ENCODE measurements around the gene ARHGAP4. TPM values are rescaled to one million over a fixed set of nuclear protein-coding genes. Genes with fewer than 3 reads are reported as not detected.

ARHGAP4 gene
- total RNA-seq, 1 donor from 2014 or later, result 94.3 TPM

- Histone ChIP-seq H3K36me3 (peaks cover 72 to 88% of the 10 kb centered on the region in 2 donors), H3K4me1 (peaks cover 4 to 16% of the 10 kb centered on the region in 2 donors), H3K27me3 (no peaks in the 10 kb centered on the region), H3K4me3 (no peak overlapping the region), H3K9me3 (no peaks in the 10 kb centered on the region), H3K27ac (no peak overlapping the region)
- intact Hi-C loops (cut with DNase I), result loop anchor here (10.0 kb wide), 1 partner anchor 441 kb away; the partner anchor contains the start of gene ATP2B3
- no peak for DNase-seq (ENCODE audit: low spot score in 2 of 2)
- no peak for TF ChIP-seq CTCF (IDR thresholded peaks at IDR 0.05)
These were observed 30.2 kb upstream of the ARHGAP4 start for GRCh38 chrX:153956044-153956907.

- H3K27ac ChIP-seq, result no peak overlapping the region
- no peaks in the 10 kb centered on the region for H3K27me3 ChIP-seq
- no peak for DNase-seq (ENCODE audit: low spot score in 2 of 2)
- intact Hi-C loops (cut with DNase I), result loop anchor here (10.0 kb wide), 1 partner anchor 440 kb away; the partner anchor contains the start of gene ATP2B3
- no peak overlapping the region for H3K4me3 ChIP-seq
- H3K4me1 ChIP-seq, result peaks cover 4 to 16% of the 10 kb centered on the region in 2 donors
- no peak for TF ChIP-seq CTCF (IDR thresholded peaks at IDR 0.05)
- H3K36me3 ChIP-seq, result peaks cover 74 to 88% of the 10 kb centered on the region in 2 donors
- H3K9me3 ChIP-seq, result no peaks in the 10 kb centered on the region
These were observed 29.2 kb upstream of the ARHGAP4 start for GRCh38 chrX:153955228-153955732.

DNA sequence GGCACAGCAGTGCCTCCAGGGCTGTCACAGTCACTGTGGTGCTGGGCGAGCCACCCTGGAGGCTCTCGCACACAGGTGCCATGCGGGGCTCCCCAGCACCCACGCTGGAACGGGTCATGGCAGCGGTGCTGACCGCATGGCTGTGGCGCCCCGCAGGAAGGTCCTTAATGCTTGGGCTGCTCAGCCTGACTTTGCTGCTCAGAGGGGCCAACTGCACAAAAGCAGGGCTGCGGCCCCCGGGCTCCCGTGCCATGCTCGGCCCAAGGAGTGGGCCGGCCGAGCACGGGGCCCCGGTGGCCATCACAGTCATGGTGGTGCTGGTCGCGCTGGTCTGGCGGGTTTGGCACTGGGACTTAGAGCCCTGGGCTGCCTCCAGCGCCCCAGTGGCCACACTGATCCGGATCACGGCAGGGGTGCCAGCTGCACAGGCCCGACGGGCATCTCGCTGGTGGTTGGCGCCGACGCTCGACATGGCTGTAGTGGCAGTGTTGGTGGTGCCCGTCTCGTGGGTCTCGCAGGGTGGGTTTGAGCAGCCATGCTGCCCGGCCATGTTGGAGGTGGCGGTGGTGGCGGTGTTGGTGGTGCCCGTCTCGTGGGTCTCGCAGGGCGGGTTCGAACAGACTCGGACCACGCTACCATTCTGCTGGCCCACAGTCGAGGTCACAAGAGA lies 28.6 kb upstream of the ARHGAP4 start:
- Histone ChIP-seq H3K27me3 (no peaks in the 10 kb centered on the region), H3K4me1 (peaks cover 4 to 16% of the 10 kb centered on the region in 2 donors), H3K36me3 (peaks cover 74 to 88% of the 10 kb centered on the region in 2 donors), H3K27ac (no peak overlapping the region), H3K9me3 (no peaks in the 10 kb centered on the region), H3K4me3 (peak overlapping the region in 1 of 2 donors; percentile 27)
- TF ChIP-seq CTCF (IDR thresholded peaks at IDR 0.05), result no peak
- no peak for DNase-seq (ENCODE audit: low spot score in 2 of 2)
- intact Hi-C loops (cut with DNase I), result loop anchor here (5.0 to 10.0 kb wide), 2 partner anchors 440 to 997 kb away; partner anchors contain the start of gene ATP2B3

DNA sequence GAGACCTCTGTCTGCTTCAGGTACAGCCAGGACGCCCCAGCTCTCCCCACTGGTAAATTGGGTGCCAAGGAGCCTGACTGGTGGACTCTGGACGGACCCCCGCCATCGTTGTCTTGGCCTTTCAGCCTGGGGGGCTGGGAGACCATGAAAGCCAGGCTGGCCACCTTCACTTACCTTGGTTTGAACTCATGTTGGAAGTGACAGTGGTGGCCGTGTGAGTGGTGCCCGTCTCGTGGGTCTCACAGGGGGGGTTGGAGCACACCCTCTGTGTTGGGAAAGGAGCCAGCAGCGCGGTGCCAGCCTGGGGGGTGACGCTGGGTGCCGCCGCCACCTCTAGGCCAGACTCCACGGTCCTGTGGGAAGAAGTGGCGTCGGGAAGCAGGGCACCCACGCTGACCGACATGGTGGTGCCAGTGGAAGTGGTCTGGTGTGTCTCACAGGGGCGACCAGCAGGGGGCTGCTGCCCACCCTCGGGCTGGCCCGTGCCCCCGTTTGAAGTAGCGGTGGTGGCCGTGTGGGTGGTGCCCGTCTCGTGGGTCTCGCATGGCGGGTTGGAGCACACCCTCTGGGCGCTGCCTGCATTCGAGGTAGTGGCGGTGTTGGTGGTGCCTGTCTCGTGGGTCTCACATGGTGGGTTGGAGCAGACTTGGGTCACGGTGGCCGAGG lies 28.0 kb upstream of the ARHGAP4 start:
- no peak for DNase-seq (ENCODE audit: low spot score in 2 of 2)
- Histone ChIP-seq H3K36me3 (peaks cover 74 to 86% of the 10 kb centered on the region in 2 donors), H3K9me3 (no peaks in the 10 kb centered on the region), H3K27ac (peak overlapping the region; percentile 69 to 78), H3K4me3 (peak overlapping the region in 1 of 2 donors; percentile 27), H3K27me3 (no peaks in the 10 kb centered on the region), H3K4me1 (peaks cover 4 to 16% of the 10 kb centered on the region in 2 donors)
- intact Hi-C loops (cut with DNase I), result loop anchor here (1.0 to 10.0 kb wide), 5 partner anchors 25 to 997 kb away; partner anchors contain the start of genes ATP2B3 and PLXNB3
- no peak for TF ChIP-seq CTCF (IDR thresholded peaks at IDR 0.05)

DNA sequence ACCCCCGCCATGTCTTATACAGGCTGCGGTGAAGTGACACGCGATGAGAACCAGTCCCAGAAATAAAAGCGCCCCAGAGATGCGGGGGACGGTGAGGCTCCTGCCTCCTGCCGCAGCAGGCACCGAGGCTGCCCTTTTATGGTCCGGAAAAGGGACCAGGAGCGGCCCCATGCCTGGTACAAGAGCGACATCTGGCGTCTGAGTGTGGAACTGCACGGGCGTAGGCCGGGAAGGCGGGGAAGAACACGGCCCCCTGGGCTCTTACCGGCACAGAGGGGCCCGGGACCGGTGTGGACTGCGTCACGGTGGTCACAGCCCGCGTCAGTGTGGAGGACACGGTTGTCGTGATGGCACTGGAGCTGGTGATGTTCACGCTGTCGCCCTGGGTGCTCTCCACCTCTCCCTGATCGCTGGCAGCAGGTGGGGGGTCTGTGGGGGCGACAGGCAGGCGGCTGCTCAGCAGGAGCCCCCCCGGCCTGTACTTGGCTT lies 27.3 kb upstream of the ARHGAP4 start:
- H3K36me3 ChIP-seq, result peaks cover 74 to 79% of the 10 kb centered on the region in 2 donors
- peaks cover 4 to 16% of the 10 kb centered on the region in 2 donors for H3K4me1 ChIP-seq
- peak overlapping the region; percentile 69 to 78 for H3K27ac ChIP-seq
- peak; percentile 97 to 100 (median 99) for TF ChIP-seq CTCF (IDR thresholded peaks at IDR 0.05)
- H3K27me3 ChIP-seq, result no peaks in the 10 kb centered on the region
- H3K4me3 ChIP-seq, result peak overlapping the region in 1 of 2 donors; percentile 27
- DNase-seq (ENCODE audit: low spot score in 2 of 2), result peak in 1 of 2 donors; percentile 89
- no peaks in the 10 kb centered on the region for H3K9me3 ChIP-seq
- intact Hi-C loops (cut with DNase I), result loop anchor here (1.0 to 10.0 kb wide), 5 partner anchors 25 to 996 kb away; partner anchors contain the start of genes ATP2B3 and PLXNB3
